SH-SY5Y (cell line): ENCODE data around the gene DNAH17.

ENCODE experiments used
- GATA2 ChIP-seq: IDR thresholded peaks from 2 replicates; pipeline ENCODE4 v1.6.1; 2011; ENCODE audit warnings: mild to moderate bottlenecking, low read depth, low read length
- GATA3 ChIP-seq: IDR thresholded peaks from 2 replicates; pipeline ENCODE4 v1.6.1; 2011; ENCODE audit warnings: low read depth, mild to moderate bottlenecking, low read length, moderate library complexity

DNA sequence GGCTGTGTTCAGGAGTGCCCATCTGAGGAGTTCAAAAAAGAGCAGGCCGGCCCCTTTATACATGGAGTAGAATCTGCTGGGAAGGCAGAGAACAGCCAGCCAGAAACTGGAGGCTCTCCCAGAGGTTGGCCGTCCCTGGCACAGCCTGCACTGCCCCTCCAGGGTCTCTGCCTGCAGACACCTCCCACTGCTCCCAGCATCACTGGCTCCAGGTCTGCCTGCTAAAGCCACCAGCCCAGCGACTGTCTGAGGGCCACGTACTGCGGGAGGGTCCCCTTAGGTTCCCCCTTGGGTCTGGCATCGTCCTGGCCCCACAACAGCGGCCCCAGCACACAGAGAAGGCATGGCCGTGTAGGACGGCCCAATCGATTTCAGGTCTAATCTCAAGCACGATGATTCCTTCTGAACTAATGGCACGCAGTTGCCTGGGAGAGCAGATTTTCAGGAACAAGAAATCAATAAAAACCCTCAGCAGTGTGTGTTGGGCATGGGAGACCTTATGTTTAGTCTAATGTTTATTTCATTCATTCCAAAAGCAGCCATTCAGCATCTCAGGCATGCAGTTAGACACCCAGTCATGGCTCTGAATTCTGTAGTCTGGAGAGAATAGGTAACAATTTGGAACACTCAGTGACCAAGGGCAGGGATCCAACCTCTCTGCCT, 103.1 kb downstream of the DNAH17 start:
- no peak for TF ChIP-seq GATA2
- TF ChIP-seq GATA3, result no peak
